CD4-positive, alpha-beta T cell treated with Interleukin-17A for 4 hours (primary cell): ENCODE measurements around the gene SLC26A1.

Source experiments
- DNase-seq: peaks from one replicate; pipeline ENCODE4 v3.0.0-alpha.2; 2020; ENCODE audit warnings: mixed read lengths

SLC26A1 gene

DNA sequence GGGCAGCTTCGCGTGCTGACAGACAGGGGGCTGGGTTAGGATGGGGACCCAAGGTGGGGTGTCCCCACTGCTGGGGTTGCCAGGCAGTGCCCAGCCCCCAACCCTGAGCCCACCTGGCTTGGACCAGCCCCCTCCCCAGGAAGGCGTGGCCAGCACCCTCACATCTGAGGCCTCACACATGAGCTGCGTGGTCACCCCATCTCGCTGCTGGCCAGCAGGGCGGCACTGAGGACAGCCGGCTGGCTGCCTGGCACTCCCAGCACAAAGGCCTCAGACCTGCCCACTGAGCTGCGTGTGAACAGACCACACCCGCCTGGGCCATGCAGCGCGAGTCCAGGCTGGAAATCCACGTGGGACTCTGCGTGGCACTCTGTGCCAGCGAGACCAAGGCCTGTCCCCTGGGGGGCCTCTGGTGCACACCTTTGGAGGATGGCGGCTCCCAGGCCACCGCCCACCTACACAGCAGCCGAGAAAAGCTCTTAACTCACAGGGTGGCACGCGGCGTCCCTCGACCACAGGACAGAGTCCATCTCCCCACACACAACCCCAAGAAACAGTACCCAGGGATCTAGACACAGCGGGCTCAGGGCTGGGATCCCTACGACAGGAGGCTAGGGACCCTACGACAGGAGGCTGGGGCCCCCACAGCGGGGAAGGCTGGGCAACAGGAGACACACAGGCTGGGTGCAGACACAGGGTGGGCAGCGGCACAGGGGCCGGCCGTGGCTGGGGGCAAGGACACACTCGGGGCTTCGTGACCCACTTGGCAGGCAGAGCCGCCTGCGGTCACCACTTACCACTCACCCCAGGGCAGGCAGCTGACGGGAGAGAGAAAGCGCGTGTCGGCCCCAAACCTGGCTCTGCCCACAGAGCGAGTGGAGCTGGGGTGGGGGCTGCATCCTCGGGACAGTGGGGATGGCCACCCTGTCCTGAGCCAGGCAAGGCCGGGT lies 29.7 kb downstream of the SLC26A1 start:
- no peak for DNase-seq

GRCh38 chr4:962231-963208 lies 30.7 kb downstream of the SLC26A1 start:
- DNase-seq: no peak

DNA sequence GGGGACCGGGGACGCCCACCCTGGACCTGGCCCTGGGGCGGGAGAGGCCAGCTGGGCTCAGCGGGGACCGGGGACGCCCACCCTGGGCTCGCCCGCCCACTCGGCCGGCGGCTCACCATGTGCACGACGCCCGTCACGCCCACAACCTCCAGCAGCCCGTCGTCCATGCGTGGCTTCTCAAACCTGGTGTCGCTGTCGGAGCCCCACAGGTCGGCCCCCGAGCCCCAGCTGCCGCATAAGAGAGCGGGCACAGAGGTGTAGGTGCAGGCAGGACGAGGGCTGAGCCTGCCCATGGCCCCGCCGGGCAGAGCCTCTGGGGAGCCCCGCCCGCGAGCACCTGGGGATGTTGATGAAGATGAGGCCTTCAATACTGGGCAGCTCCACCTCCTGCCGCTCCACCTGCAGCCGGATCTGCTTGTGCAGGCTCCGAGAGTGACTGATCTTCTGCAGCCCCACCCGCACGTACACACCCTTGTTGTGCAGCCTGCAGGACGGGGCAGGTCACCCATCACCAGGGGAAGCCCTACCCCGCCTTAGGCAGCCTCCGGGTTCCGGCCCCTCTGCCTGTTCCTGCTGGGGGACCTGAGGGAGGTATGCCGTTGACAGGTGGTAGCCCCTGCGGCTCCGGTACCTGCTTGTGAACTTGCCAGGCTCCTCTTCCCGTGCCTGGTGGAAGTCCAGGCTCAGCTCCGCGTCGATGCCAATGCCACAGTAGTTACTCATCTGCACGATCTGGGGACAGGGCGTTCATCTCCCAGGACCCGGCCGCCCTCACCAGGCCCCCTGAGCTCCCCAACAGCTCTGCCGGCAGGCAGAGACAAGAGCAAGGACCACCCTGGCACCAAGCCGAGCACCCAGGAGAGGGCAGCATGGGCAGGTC lies 31.6 kb downstream of the SLC26A1 start:
- DNase-seq: no peak

DNA sequence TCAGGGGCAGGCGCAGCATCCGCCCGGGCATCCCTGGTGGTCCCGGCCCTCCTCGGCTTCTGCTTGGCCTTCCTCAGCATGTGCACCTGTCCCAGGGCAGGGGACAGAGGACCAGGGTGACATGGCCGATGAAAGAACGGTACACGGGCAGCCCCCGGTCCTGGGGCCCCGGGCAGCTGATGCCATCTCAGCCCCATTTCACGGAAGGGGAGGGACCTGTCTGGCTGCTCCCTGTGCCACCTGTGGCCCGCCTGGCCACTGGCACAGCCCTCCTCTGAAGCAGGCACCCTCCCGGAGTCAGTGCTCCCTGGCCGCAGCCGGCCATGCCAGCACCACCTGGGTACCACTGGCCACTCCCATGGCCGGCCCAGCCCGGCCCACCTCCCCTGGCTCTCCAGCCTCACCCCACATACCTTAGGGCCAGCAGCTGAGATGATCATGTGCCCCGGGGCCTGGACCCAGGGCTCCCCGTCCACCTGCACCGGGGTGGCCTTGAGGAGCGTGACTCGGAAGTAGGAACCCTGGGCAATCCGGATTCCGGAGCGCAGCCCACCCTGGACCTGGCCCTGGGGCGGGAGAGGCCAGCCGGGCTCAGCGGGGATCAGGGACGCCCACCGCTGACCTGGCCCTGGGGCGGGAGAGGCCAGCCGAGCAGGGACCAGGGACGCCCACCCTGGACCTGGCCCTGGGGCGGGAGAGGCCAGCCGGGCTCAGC lies 32.4 kb downstream of the SLC26A1 start:
- no peak for DNase-seq

DNA sequence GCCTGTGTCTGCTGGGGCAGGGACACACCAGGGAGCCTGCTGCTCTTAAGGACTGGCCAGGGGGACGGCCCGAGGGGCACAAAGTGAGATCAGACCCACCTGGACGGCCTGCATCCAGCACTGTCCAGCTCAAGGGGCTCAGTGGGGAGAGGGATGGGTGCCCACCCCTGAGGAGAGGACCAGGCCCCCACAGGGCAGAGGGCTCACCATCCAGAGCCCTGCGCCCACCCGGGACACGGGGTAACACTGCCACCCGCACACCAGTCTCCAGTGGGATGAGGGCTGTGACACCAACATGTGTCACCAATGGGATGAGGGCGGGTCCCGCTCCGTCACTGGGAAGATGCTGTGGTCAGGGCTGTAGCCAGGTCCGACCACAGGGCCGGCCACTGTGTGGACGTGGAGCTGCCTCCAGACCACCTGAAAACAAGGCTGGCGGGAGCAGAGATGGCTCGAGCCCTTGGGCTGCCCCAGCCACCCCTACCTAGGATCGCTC lies 33.0 kb downstream of the SLC26A1 start:
- no peak for DNase-seq

DNA sequence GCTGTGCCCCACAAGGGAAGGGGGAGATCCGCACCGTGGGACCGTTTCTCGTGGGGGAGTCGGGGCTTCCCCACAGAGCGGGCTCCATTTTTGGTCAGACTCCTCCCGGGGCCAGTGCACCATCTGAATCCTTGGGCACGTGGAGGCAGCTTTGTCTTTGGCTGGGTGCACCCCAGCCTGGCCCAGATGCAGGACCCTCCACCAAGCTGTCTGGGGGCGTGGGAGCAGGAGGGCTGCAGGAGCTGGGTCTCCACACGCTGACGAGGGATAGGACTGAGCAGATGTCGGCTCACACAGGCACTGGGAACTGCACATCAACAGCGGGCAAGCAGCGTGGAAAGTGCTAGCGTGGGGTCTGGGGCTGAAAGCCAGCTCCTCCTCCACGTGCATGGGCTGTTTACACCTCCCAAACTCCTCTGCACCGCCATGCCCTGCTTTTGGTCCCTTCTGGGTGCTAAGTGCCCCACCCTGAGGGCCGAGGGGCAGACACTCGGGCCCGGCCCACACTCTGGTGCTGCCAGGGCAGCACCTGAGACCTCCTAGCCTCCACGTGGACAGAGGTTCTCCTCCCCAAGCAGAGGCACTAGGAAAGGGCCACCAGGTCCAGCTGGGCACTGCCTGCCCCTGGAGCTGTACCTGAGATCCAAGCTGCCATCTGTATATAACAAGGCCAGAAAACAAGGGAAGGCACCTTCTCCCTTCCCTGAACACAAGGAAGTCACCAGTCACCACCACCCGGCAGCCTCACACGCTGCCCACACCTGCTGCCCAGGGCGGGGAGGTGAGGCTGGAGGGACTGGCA lies 33.7 kb downstream of the SLC26A1 start:
- no peak for DNase-seq

DNA sequence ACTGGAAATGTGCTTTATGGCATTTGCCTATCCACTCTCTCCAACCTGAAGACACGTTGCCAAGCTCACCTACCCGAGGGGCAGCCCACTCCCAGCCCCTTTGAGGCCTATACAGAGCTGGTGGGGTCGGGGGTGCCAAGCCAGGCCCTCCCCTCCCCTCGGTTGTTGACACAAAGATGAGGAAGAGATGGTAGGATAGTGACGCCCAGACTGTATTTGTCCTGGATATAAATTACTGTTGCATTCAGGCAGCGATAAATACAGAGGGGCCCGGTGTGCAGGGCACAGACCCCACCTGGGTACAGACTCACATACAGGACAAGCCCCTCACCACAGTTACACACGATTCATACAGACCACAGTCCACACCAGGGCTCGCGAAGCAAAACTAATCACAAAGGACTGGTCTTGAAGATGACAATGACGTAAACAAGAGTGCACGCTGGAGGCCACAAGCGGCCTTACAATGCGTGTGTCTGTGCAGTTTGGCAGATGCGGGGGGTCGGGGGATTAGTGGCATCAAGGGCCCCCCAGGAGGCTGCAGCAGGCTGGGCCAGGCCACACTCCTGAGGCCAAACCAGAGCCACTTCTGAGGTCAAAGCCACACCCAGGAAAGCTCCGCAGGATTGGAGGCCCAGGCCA lies 34.4 kb downstream of the SLC26A1 start:
- DNase-seq: no peak

GRCh38 chr4:958314-958665 lies 34.9 kb downstream of the SLC26A1 start:
- DNase-seq: no peak

- no peak for DNase-seq
Measured at GRCh38 chr4:957581-958313, 35.5 kb downstream of the SLC26A1 start.

GRCh38 chr4:957231-957580 lies 36.0 kb downstream of the SLC26A1 start:
- no peak for DNase-seq

GRCh38 chr4:956531-957230 lies 36.5 kb downstream of the SLC26A1 start:
- DNase-seq: no peak

DNA sequence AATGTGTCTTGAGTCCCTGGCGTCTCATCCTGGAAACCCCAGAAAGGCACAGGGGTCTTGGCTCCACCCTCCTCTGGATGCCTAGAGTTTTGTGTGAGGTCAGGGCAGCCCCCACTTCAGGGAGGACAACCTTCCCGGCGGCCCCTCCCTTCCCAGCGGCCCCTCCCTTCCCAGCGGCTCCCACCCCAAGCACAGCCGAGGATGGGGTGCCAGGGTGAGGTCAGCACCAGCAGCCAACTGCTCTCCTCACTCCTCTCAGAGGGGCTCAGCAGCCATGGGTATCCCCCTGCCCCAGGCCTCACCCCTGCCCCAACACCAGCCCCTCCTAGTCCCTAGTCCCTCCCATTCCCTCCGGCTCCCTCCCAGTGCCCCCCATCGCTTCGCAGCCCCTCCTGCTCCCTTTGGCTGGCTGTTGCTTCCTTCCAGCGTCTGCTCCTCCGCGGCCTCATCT lies 37.2 kb downstream of the SLC26A1 start:
- no peak for DNase-seq

GRCh38 chr4:955161-955921 lies 37.9 kb downstream of the SLC26A1 start:
- no peak for DNase-seq

DNA sequence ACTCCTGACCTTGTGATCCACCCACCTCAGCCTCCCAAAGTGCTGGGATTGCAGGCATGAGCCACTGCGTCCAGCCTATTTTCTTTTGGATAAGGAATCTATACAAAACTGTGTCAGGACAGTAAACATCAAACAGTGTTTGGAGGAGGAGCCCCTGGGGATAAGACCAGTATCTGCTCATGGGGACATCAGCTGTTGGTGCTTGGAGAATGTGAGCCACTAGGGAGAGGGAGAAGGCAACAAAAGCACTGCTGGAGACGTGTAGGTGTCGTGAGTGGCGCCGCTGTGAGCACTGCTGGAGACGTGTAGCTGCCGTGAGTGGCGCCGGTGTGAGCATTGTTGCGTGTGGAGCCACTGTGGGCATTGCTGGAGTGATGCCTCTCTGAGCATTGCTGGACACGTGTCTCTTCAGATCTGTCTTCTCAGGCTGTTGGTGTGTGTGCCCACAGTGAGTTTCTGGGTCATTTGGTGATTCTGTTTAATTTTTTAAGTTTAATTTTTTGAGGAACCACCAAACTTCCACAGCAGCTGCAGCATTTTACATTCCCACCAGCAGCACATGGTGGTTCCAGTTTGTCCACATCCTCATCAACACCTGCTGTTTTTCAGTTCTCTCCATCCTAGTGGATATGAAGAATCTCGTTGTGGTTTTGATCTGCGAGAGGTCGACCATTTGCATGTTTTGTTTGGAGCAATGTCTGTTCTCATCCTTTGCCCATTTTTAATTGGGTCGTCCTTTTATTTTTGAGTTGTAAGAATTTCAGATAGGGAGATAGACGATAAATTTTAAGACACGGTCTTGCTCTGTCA lies 38.8 kb downstream of the SLC26A1 start:
- DNase-seq: no peak

DNA sequence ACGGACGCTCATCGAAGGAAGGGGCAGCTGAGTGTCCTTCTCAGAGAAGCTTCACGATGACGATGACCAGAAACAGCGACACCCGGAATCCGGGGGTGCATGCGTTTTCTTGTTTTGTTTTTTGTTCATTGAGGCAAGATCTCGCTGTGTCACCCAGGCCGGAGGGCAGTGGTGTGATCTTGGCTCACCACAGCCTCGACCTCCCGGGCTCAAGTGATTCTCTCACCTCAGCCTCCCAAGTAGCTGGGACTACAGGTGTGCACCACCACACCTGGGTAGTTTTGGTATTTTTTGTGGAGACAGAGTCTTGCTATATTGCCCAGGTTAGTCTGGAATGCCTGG lies 39.7 kb downstream of the SLC26A1 start:
- DNase-seq: no peak

GRCh38 chr4:952881-953573 lies 40.2 kb downstream of the SLC26A1 start:
- DNase-seq: no peak
